K562 (cell line): ENCODE data around the gene TGOLN2. TPM values are rescaled to one million over a fixed set of nuclear protein-coding genes. Genes with fewer than 3 reads are reported as not detected.

Experiments used
- ARID1B ChIP-seq: fragments of 450-650 bp; IDR thresholded peaks from 2 replicates; pipeline ENCODE4 v1.6.1; 2016; ENCODE audit warnings: antibody characterized with exemption, mild to moderate bottlenecking, inconsistent platforms
- ARID2 ChIP-seq: fragments of 450-650 bp; IDR thresholded peaks from 2 replicates; pipeline ENCODE4 v1.6.1; 2017; ENCODE audit warnings: antibody characterized with exemption, mild to moderate bottlenecking
- ARID3A ChIP-seq: IDR thresholded peaks from 2 replicates; pipeline ENCODE4 v1.6.1; 2012; ENCODE audit warnings: low read depth, low read length, improper control_type of control experiment, borderline replicate concordance
- ARID4B ChIP-seq: sonication (generic); formaldehyde crosslinking; IDR thresholded peaks from 2 replicates; pipeline ENCODE4 v1.8.0; 2022; ENCODE audit warnings: mild to moderate bottlenecking, missing genetic modification reagents
- BHLHE40 ChIP-seq: IDR thresholded peaks from 2 replicates; pipeline ENCODE4 v1.6.1; 2011; ENCODE audit warnings: low read length, improper control_type of control experiment
- CHD4 ChIP-seq: fragments of 200-600 bp; sonication (generic); IDR thresholded peaks from 3 replicates; pipeline ENCODE4 v1.6.1; 2012; ENCODE audit warnings: low read depth, mild to moderate bottlenecking, mixed read lengths, low read length, inconsistent platforms; ENCODE audit not compliant: insufficient read depth, insufficient replicate concordance, poor library complexity, severe bottlenecking
- CREB1 ChIP-seq, 2 experiments: sonication (generic) in 1 of 2; formaldehyde crosslinking in 1 of 2; IDR thresholded peaks; 2 replicates each; pipeline versions ENCODE4 v1.6.1 to v1.8.0; 2012 to 2022; ENCODE audit warnings: inconsistent platforms in 1 of 2, mild to moderate bottlenecking in 1 of 2, missing genetic modification reagents in 1 of 2, moderate library complexity in 1 of 2
- LCOR ChIP-seq: sonication (generic); formaldehyde crosslinking; IDR thresholded peaks from 2 replicates; pipeline ENCODE4 v1.8.0; 2022; ENCODE audit warnings: mild to moderate bottlenecking, missing genetic modification reagents
- NELFE ChIP-seq: IDR thresholded peaks from 2 replicates; pipeline ENCODE4 v1.6.1; 2011; ENCODE audit warnings: mild to moderate bottlenecking; ENCODE audit not compliant: insufficient read depth, insufficient read length
- NFIX ChIP-seq: fragments of 250-450 bp; sonication (Bioruptor Pico); IDR thresholded peaks from 2 replicates; pipeline ENCODE4 v1.4.0; 2020; ENCODE audit warnings: low read depth, mild to moderate bottlenecking, moderate library complexity
- POU5F1 ChIP-seq: fragments of 150-350 bp; IDR thresholded peaks from 2 replicates; pipeline ENCODE4 v1.6.1; 2014; ENCODE audit warnings: borderline replicate concordance, low read length, low read depth, mild to moderate bottlenecking; ENCODE audit not compliant: partially characterized antibody
- RBM39 ChIP-seq: fragments of 200-400 bp; formaldehyde crosslinking; optimal IDR thresholded peaks from 2 replicates; pipeline ENCODE3; 2018; ENCODE audit warnings: low read depth, low read length
- SRF ChIP-seq, 2 experiments: fragments of 250-450, 450-650 bp in 1 of 2; sonication (Bioruptor Pico) in 1 of 2; sonication (generic) in 1 of 2; formaldehyde crosslinking; IDR thresholded peaks; 2 replicates each; pipeline versions ENCODE4 v1.5.0 to v1.5.1; 2020 to 2022; ENCODE audit warnings: mild to moderate bottlenecking in 1 of 2, missing genetic modification reagents in 1 of 2
- TARDBP ChIP-seq: fragments of 450-650 bp; IDR thresholded peaks from 2 replicates; pipeline ENCODE4 v1.6.1; 2016
- TBL1XR1 ChIP-seq, 2 experiments: IDR thresholded peaks; 2 replicates each; pipeline ENCODE4 v1.6.1; 2012; ENCODE audit warnings: improper control_type of control experiment in 2 of 2, low read length in 2 of 2, mild to moderate bottlenecking in 1 of 2
- YY1 ChIP-seq, 3 experiments: IDR thresholded peaks; 2 replicates each; pipeline ENCODE4 v1.6.1; 2011; ENCODE audit warnings: low read length in 2 of 3, mild to moderate bottlenecking in 2 of 3, moderate library complexity in 2 of 3, borderline replicate concordance in 1 of 3, control low read depth in 1 of 3, low read depth in 1 of 3; ENCODE audit not compliant: insufficient read depth in 3 of 3, insufficient replicate concordance in 2 of 3, control insufficient read depth in 1 of 3, insufficient read length in 1 of 3; ENCODE audit errors: extremely low read depth in 1 of 3
- ZNF140 ChIP-seq: fragments of 250-450 bp; sonication (Bioruptor Pico); IDR thresholded peaks from 2 replicates; pipeline ENCODE4 v1.8.0; 2021; ENCODE audit warnings: moderate library complexity, mild to moderate bottlenecking, inconsistent platforms
- ZNF24 ChIP-seq: fragments of 450-650 bp; IDR thresholded peaks from 2 replicates; pipeline ENCODE4 v1.6.1; 2016
- ZNF263 ChIP-seq: sonication (generic); formaldehyde crosslinking; IDR thresholded peaks from 2 replicates; pipeline ENCODE4 v1.8.0; 2022; ENCODE audit warnings: mild to moderate bottlenecking, missing genetic modification reagents, borderline replicate concordance
- ZNF589 ChIP-seq: fragments of 200-800 bp; sonication (Bioruptor generic); IDR thresholded peaks from 2 replicates; pipeline ENCODE4 v1.6.1; 2016; ENCODE audit warnings: low read depth, missing genetic modification characterization, missing compliant biosample characterization
- polyA plus RNA-seq, 8 experiments: library from polyadenylated mRNA; depleted of rRNA in 4 of 8; stranded (reverse) in 5 of 8; unstranded in 3 of 8; fragments of >200 nt; fragmentation: Nextera tagmentation in 2 of 8; fragmentation: Illumina TruSeq in 1 of 8; extraction: Ambion mirVana in 2 of 8; extraction: Trizol in 1 of 8; gene quantifications; 2 replicates each; pipeline versions ENCODE4 v1.2.1 to v1.2.3, GENCODE V29; 2011 to 2014; ENCODE audit warnings: inconsistent platforms in 1 of 8, missing spikeins in 1 of 8
- total RNA-seq, 7 experiments: library from RNA; depleted of rRNA in 6 of 7; stranded (reverse); fragments of >200 nt in 6 of 7; fragmentation: Illumina TruSeq in 2 of 7; extraction: Trizol in 2 of 7; gene quantifications; 2 replicates each; pipeline versions ENCODE4 v1.2.1 to v1.2.3, GENCODE V29; 2011 to 2021; ENCODE audit warnings: low replicate concordance in 1 of 7

Gene TGOLN2
- total and polyA plus RNA-seq, 9 of the 15 experiments (the other 6 are each of a cell fraction or from before 2014, with no cell fraction given), result 13.0 to 66.5 (median 35.9) TPM

GRCh38 chr2:85354286-85355072 lies 26.7 kb upstream of the TGOLN2 start, which contains the start of the genes ELMOD3 and RETSAT (continued):
- TF ChIP-seq BHLHE40 (peak; percentile 46; the same call in 1 of the 2 replicates), CHD4 (no peak), RBM39 (peak; percentile 40), YY1 (IDR thresholded peaks at IDR 0.05; ENCODE audit: borderline replicate concordance in 1 of 3, control insufficient read depth in 1 of 3, extremely low read depth in 1 of 3, insufficient read depth in 3 of 3, insufficient read length in 1 of 3, insufficient replicate concordance in 2 of 3, low read depth in 1 of 3, low read length in 2 of 3) (peak in 2 of 3 experiments; percentile 10 to 50), TBL1XR1 (IDR thresholded peaks at IDR 0.05; ENCODE audit: low read length in 2 of 2) (peak in 1 of 2 experiments; percentile 42; a peak in 1 of 4 replicates), ZNF24 (peak; percentile 48; the same call in 1 of the 2 replicates), ZNF589 (CRISPR knock-in tag) (peak; percentile 41; the same call in 1 of the 2 replicates), NFIX (CRISPR knock-in tag) (no peak), NELFE (peak; percentile 25), POU5F1 (peak; percentile 99), ARID1B (no peak), ARID3A (peak; percentile 58; the same call in 1 of the 2 replicates), LCOR (peak; percentile 99), TARDBP (no peak; the same call in 1 of the 2 replicates), CREB1 (IDR thresholded peaks at IDR 0.05) (no peak; the same call in 1 of the 2 replicates), CREB1 (CRISPR knock-in tag; IDR thresholded peaks at IDR 0.05) (peak; percentile 61; the same call in 1 of the 2 replicates), ZNF263 (CRISPR knock-in tag) (peak; percentile 15; the same call in 1 of the 2 replicates), SRF (CRISPR knock-in tag; IDR thresholded peaks at IDR 0.05) (peak in 1 of 2 experiments; percentile 56; a peak in 2 of 4 replicates), ARID2 (no peak), ARID4B (CRISPR knock-in tag) (0 out of 2 replicates have a peak, but pooled peaks have one; percentile 45), ZNF140 (no peak)
